Smooth muscle cell of the brain vasculature (primary cell): ENCODE measurements around the gene MYH7B.

ENCODE experiments used
- DNase-seq: peaks from one replicate; pipeline ENCODE4 v3.0.0-alpha.2; 2012; ENCODE audit warnings: low read depth, low spot score

The MYH7B gene

GRCh38 chr20:34990231-34990630 is 34.6 kb downstream of the MYH7B start:
- no peak for DNase-seq

- DNase-seq, result no peak
Observed at GRCh38 chr20:34990661-34991214, 35.1 kb downstream of the MYH7B start.

- no peak for DNase-seq
Observed at GRCh38 chr20:34992751-34993417, 37.2 kb downstream of the MYH7B start.

- no peak for DNase-seq
Observed at GRCh38 chr20:34993941-34994508, 38.4 kb downstream of the MYH7B start.

- no peak for DNase-seq
Observed at GRCh38 chr20:34994509-34995131, 39.0 kb downstream of the MYH7B start.

GRCh38 chr20:34995192-34995591 is 39.5 kb downstream of the MYH7B start:
- DNase-seq, result no peak

- DNase-seq, result no peak
Observed at GRCh38 chr20:34995696-34996095, 40.0 kb downstream of the MYH7B start.

- DNase-seq, result no peak
Observed at GRCh38 chr20:34996243-34997028, 40.8 kb downstream of the MYH7B start.

- no peak for DNase-seq
Observed at GRCh38 chr20:34997131-34997561, 41.5 kb downstream of the MYH7B start.

- no peak for DNase-seq
Observed at GRCh38 chr20:34997774-34998173, 42.1 kb downstream of the MYH7B start.

- DNase-seq, result no peak
Observed at GRCh38 chr20:34998331-34998950, 42.8 kb downstream of the MYH7B start.

- DNase-seq, result no peak
Observed at GRCh38 chr20:34999021-34999451, 43.4 kb downstream of the MYH7B start.

GRCh38 chr20:34999782-35000181 is 44.1 kb downstream of the MYH7B start:
- DNase-seq, result no peak

- no peak for DNase-seq
Observed at GRCh38 chr20:35000311-35000921, 44.7 kb downstream of the MYH7B start.

GRCh38 chr20:35000922-35001595 is 45.4 kb downstream of the MYH7B start:
- no peak for DNase-seq

GRCh38 chr20:35001596-35002362 is 46.1 kb downstream of the MYH7B start:
- DNase-seq, result no peak

GRCh38 chr20:35002426-35003210 is 47.0 kb downstream of the MYH7B start:
- DNase-seq, result no peak

GRCh38 chr20:35003211-35004031 is 47.8 kb downstream of the MYH7B start:
- DNase-seq, result no peak
